T-helper 1 cell (primary cell): ENCODE data around the gene KLF6.

Experiments
- DNase-seq, 5 donors: peaks; one replicate each; pipeline ENCODE4 v3.0.0-alpha.2; 2012 to 2020

The KLF6 gene

GRCh38 chr10:3811291-3811870 lies 26.4 kb upstream of the KLF6 start:
- DNase-seq: peak in 2 of 5 donors; percentile 30 to 81

- DNase-seq: no peak
Observed at GRCh38 chr10:3808689-3809199, 23.7 kb upstream of the KLF6 start.

GRCh38 chr10:3807928-3808496 lies 23.0 kb upstream of the KLF6 start:
- DNase-seq: no peak

- peak in 1 of 5 donors; percentile 22 for DNase-seq
Observed at GRCh38 chr10:3807211-3807927, 22.4 kb upstream of the KLF6 start.

- peak in 1 of 5 donors; percentile 28 for DNase-seq
Observed at GRCh38 chr10:3806603-3807002, 21.6 kb upstream of the KLF6 start.

- peak in 3 of 5 donors; percentile 59 to 60 (median 59) for DNase-seq
Observed at GRCh38 chr10:3805791-3806461, 20.9 kb upstream of the KLF6 start.

GRCh38 chr10:3805201-3805790 lies 20.3 kb upstream of the KLF6 start:
- peak in 4 of 5 donors; percentile 50 to 91 (median 62) for DNase-seq

- DNase-seq: peak in 4 of 5 donors; percentile 14 to 74 (median 48)
Observed at GRCh38 chr10:3803927-3804741, 19.1 kb upstream of the KLF6 start.

- DNase-seq: peak in 1 of 5 donors; percentile 30
Observed at GRCh38 chr10:3803295-3803926, 18.4 kb upstream of the KLF6 start.

- DNase-seq: no peak
Observed at GRCh38 chr10:3802526-3803265, 17.7 kb upstream of the KLF6 start.

- DNase-seq: no peak
Observed at GRCh38 chr10:3801558-3802192, 16.7 kb upstream of the KLF6 start.

GRCh38 chr10:3800586-3800985 lies 15.6 kb upstream of the KLF6 start:
- DNase-seq: no peak

GRCh38 chr10:3797750-3798149 lies 12.7 kb upstream of the KLF6 start:
- no peak for DNase-seq

GRCh38 chr10:3793553-3793952 lies 8.5 kb upstream of the KLF6 start:
- no peak for DNase-seq

- DNase-seq: no peak
Observed at GRCh38 chr10:3792710-3793219, 7.8 kb upstream of the KLF6 start.

GRCh38 chr10:3791974-3792633 lies 7.1 kb upstream of the KLF6 start:
- DNase-seq: no peak

GRCh38 chr10:3790858-3791257 lies 5.8 kb upstream of the KLF6 start:
- no peak for DNase-seq

- DNase-seq: no peak
Observed at GRCh38 chr10:3790272-3790671, 5.3 kb upstream of the KLF6 start.

- no peak for DNase-seq
Observed at GRCh38 chr10:3789621-3790020, 4.6 kb upstream of the KLF6 start.
